HG02885 (cell line): Measurements from ENCODE around the gene HDHD3.
"Not testable (repeated sequence)": the region's sequence is repeated elsewhere in the genome, so short reads cannot be mapped to it uniquely, and the experiment has no call there.

Experiments used
- ATAC-seq: cut with Tn5 transposase; IDR thresholded peaks from one replicate; pipeline ENCODE4 v1.9.1; 2021; ENCODE audit warnings: mild to moderate bottlenecking; ENCODE audit not compliant: unreplicated experiment, poor library complexity

The HDHD3 gene

GRCh38 chr9:113368348-113368981, 8.3 kb downstream of the HDHD3 start:
- ATAC-seq, result no peak

GRCh38 chr9:113365652-113366051, 11.1 kb downstream of the HDHD3 start:
- ATAC-seq, result not testable (repeated sequence)

- no peak for ATAC-seq
Measured at GRCh38 chr9:113364951-113365350, 11.8 kb downstream of the HDHD3 start.

GRCh38 chr9:113363336-113363735, 13.4 kb downstream of the HDHD3 start:
- no peak for ATAC-seq

GRCh38 chr9:113361304-113362018, 15.3 kb downstream of the HDHD3 start:
- ATAC-seq, result no peak

- no peak for ATAC-seq
Measured at GRCh38 chr9:113360242-113360842, 16.4 kb downstream of the HDHD3 start.

- ATAC-seq, result no peak
Measured at GRCh38 chr9:113359385-113359784, 17.4 kb downstream of the HDHD3 start.

- no peak for ATAC-seq
Measured at GRCh38 chr9:113356686-113357292, 20.0 kb downstream of the HDHD3 start.

GRCh38 chr9:113355040-113355596, 21.7 kb downstream of the HDHD3 start:
- no peak for ATAC-seq

GRCh38 chr9:113352411-113352810, 24.4 kb downstream of the HDHD3 start:
- ATAC-seq, result no peak

GRCh38 chr9:113352006-113352405, 24.8 kb downstream of the HDHD3 start:
- no peak for ATAC-seq

GRCh38 chr9:113350937-113351336, 25.8 kb downstream of the HDHD3 start:
- ATAC-seq, result no peak

- no peak for ATAC-seq
Measured at GRCh38 chr9:113350107-113350661, 26.6 kb downstream of the HDHD3 start.

GRCh38 chr9:113349445-113350094, 27.2 kb downstream of the HDHD3 start, which contains the start of gene BSPRY:
Gene BSPRY (plus strand): TSS chr9:113349541. CDS start chr9:113349580, 39 bp downstream.
- peak; percentile 56 for ATAC-seq

- ATAC-seq, result no peak
Measured at GRCh38 chr9:113349066-113349444, 27.7 kb downstream of the HDHD3 start.

- ATAC-seq, result no peak
Measured at GRCh38 chr9:113348437-113348836, 28.3 kb downstream of the HDHD3 start.

- no peak for ATAC-seq
Measured at GRCh38 chr9:113345671-113346070, 31.1 kb downstream of the HDHD3 start.

GRCh38 chr9:113345190-113345589, 31.6 kb downstream of the HDHD3 start:
- no peak for ATAC-seq

GRCh38 chr9:113343732-113344231, 33.0 kb downstream of the HDHD3 start:
- ATAC-seq, result no peak
